ENCODE data around the gene PRELID3B.

The PRELID3B gene

DNA sequence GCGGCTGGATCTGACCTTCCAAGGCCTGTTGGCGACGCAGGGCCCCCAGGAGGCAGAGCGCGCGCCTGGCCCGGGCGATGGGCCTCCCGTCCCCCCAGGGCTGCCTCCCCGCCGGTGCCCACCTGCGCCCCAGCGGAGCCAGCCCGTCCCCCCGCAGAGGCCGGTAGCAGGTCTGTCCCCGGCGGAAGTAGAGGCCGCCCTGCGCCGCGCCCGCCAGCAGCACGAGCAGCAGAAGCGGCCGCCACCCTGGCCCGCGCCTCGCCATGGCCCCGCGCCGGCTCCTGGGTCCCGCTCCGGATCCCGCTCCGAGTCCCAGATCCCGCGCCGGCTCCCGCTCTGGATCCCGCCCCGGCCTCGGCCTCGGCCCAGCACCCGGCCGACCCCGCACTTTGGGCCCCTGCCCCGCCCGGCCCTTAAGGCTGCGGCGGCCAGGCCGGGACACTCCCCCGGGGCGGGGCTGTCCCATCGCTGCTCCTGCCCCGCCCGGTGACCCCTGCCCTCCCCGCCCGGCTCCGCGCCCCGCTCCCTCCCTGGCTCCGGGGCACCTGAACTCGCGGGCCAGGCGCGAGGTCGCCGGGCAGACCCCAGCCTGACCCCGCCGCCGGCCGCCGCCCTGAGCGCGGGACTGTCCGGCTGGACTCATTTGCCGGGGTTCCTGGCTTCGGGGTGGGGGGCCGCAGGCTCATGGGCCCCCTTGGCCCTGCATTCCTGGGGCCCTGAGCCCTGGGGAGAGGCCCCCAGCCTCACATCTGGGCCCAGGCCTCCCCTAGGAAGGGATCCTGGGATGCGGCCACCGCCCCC lies 35.5 kb downstream of the PRELID3B start, which contains the start of gene CTSZ:
CTSZ (minus strand) TSS at position 391 of the 801 bp plus-strand sequence; CDS start at position 265, 126 bp downstream.
- peak; percentile 90; the same call in 1 of the 2 replicates for TF ChIP-seq ZFX (IDR thresholded peaks at IDR 0.05)
- TF ChIP-seq, protein P1, sequence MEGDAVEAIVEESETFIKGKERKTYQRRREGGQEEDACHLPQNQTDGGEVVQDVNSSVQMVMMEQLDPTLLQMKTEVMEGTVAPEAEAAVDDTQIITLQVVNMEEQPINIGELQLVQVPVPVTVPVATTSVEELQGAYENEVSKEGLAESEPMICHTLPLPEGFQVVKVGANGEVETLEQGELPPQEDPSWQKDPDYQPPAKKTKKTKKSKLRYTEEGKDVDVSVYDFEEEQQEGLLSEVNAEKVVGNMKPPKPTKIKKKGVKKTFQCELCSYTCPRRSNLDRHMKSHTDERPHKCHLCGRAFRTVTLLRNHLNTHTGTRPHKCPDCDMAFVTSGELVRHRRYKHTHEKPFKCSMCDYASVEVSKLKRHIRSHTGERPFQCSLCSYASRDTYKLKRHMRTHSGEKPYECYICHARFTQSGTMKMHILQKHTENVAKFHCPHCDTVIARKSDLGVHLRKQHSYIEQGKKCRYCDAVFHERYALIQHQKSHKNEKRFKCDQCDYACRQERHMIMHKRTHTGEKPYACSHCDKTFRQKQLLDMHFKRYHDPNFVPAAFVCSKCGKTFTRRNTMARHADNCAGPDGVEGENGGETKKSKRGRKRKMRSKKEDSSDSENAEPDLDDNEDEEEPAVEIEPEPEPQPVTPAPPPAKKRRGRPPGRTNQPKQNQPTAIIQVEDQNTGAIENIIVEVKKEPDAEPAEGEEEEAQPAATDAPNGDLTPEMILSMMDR (conservative IDR thresholded peaks at IDR 0.05), result no peak
- H3K27ac ChIP-seq, result peak within 1 kb of the TSS; percentile 84

DNA sequence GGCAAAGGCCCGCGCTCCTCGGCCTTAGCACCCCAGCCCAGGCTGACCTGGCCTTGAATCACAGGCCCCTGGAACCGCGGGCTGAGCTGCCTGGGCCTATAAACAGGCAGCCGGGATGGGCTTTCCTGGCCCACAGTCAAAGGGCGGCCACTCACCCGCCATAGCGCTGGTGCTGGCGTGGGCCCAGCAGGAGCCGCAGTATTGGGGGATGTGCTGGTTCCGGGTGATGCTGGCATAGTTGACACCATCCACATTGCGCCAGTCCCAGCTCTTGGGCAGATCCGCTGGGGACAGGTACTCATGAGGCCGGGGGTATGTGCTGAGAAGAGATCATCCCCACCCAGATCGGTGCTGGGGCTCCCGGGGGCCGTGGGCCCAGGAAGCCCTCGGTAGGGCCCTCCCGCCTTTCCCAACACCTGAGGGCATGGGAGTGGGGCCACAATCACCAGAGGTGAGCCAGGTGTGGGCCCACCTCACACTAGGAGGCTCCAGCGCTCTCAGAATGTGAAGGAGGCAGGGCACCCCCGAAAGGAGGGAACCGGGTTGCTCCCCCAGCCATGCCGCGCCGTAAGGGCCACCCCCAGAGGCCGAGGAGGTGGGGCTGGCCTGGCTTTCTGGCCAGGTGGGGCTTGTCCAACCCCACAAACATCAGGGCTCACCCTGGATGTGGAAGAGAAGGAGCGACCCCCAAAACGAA lies 36.3 kb downstream of the PRELID3B start:
- peak overlapping the region; percentile 84 for H3K27ac ChIP-seq

DNA sequence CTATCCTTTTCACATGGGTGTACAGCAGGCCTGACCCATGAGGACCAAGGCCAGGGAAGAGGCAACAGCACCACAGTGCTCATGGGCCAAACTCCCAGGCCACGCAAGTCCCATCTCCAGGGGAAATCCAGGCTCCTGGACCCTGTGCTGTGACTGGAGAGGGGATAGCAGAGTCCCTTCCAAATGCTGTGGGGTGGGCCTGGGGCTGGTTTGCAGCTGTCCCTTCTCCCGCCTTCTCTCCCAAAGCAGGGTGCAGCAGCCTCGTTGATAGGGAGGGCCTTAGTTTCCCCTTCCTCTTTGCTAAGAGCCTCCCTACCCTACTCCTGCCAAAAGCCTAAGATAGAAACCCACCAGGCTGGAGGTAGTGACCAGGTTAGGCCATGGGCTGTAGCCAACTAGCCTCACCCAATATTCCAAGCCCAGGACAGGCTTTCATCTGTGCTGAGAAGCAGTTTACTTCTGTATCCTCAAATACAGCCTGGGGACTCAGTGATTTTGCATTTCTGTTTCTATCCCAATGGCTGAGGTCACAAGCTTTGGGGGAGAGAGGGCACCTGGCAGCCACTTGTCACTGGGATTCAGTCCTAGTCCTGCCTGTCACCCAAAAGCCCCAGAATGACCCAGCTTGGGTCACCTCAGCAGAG lies 36.9 kb downstream of the PRELID3B start:
- H3K27ac ChIP-seq, result peak overlapping the region; percentile 84; the same call in 1 of the 2 replicates
- no peak for TF ChIP-seq ZFX (IDR thresholded peaks at IDR 0.05)
- TF ChIP-seq, protein P1 (conservative IDR thresholded peaks at IDR 0.05), result no peak

More for the DNA sequence above, 36.3 kb downstream of the PRELID3B start:
- no peak for TF ChIP-seq ZFX (IDR thresholded peaks at IDR 0.05)
- TF ChIP-seq, protein P1 (conservative IDR thresholded peaks at IDR 0.05), result no peak

DNA sequence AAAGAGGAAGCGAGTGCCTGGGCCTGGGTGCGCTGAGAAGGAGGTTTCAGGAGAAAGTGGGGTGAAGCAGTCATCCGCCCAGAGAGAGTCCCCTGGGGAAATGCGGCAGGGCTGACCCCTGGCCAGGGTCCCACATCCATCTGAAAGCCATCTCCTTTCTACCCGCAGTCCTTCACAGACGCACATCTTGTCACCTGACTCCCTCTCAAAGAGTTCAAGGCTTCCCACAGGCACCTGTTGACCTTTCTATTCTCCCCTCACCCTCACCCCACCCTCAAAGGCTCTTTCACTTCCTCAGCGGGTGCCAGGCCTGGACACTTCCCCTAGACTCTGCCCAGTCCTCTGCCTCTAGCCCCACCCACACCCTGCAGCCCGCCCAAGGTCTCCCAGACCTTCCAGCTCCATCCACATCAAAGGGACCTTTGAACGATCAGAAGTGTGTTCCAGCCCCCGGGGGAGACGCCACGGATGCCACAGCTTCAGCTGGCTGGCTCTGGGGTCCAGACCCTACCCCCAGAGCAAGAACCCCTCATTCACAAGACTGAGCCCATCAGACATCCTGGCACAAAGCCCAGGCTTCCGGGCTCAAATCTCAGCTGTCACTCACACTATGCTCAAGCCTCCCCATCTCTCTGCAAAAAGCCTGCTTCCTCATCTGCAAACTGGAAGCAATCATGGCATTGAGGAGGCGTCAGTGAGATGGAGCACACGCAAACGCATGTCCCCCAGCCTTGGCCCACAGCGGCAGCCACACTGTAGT lies 37.6 kb downstream of the PRELID3B start:
- TF ChIP-seq ZFX (IDR thresholded peaks at IDR 0.05), result no peak
- TF ChIP-seq, protein P1 (conservative IDR thresholded peaks at IDR 0.05), result no peak
- H3K27ac ChIP-seq, result no peak overlapping the region

DNA sequence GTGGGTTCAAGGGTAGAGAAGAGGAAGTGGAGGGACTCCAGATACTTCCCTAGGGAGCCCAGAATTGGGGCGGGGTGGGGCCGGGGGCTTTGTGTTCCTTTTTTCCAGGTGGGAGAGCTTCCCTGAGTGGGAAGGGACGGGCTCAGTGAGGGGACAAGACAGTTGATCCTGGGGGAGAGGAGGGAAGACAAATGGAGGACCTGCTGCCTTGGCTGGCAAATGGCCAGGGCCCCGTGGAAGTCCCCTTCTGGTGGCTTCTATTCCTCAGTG lies 38.2 kb downstream of the PRELID3B start:
- TF ChIP-seq, protein P1 (conservative IDR thresholded peaks at IDR 0.05), result no peak
- no peak for TF ChIP-seq ZFX (IDR thresholded peaks at IDR 0.05)
- H3K27ac ChIP-seq, result no peak overlapping the region

DNA sequence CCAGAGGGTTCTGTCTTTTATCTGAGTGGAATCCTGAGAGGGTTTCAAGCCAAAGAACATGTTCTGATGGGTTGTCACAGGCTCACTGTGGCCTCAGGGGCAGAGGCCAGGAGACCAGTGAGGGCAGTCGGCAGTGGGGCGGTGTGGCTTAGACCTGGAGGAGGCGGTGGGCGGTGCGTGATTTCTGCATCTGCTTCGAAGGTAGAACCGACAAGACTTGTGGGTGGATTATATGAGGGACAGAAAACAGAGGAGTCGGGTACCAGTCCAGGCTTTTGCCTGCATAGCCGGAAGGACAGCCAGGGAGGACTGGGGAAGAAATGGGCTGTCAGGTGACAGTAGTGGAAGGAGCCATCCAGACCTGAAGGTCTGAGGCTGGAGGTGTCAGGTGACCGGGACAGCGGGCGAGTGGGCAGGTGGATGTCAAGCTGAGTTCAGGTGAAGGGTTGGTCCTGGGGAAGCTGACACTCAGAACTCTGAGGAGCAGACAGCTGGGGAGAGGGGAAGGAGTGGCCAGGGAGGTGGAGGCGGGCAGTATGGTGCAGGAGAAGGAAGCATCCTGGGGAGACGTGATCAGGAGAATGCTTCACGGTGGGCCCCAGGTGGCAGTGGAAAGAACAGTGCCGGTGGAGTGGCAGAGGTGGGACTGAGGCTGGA lies 38.6 kb downstream of the PRELID3B start:
- TF ChIP-seq ZFX (IDR thresholded peaks at IDR 0.05), result no peak
- TF ChIP-seq, protein P1 (conservative IDR thresholded peaks at IDR 0.05), result no peak
- H3K27ac ChIP-seq, result no peak overlapping the region

Data from C4-2B (cell line).